ENCODE results near the gene CACNA2D4.
A peak's percentile ranks its signal among the peaks of the same experiment; 100 is the strongest.

CACNA2D4 gene

GRCh38 chr12:1803736-1804135, 114.7 kb downstream of the CACNA2D4 start:
- DNase-seq (ENCODE audit: low read depth in 3 of 3, low spot score in 1 of 3): no peak

GRCh38 chr12:1801303-1801975, 117.0 kb downstream of the CACNA2D4 start:
- no peak for DNase-seq (ENCODE audit: low read depth in 3 of 3, low spot score in 1 of 3)

DNA sequence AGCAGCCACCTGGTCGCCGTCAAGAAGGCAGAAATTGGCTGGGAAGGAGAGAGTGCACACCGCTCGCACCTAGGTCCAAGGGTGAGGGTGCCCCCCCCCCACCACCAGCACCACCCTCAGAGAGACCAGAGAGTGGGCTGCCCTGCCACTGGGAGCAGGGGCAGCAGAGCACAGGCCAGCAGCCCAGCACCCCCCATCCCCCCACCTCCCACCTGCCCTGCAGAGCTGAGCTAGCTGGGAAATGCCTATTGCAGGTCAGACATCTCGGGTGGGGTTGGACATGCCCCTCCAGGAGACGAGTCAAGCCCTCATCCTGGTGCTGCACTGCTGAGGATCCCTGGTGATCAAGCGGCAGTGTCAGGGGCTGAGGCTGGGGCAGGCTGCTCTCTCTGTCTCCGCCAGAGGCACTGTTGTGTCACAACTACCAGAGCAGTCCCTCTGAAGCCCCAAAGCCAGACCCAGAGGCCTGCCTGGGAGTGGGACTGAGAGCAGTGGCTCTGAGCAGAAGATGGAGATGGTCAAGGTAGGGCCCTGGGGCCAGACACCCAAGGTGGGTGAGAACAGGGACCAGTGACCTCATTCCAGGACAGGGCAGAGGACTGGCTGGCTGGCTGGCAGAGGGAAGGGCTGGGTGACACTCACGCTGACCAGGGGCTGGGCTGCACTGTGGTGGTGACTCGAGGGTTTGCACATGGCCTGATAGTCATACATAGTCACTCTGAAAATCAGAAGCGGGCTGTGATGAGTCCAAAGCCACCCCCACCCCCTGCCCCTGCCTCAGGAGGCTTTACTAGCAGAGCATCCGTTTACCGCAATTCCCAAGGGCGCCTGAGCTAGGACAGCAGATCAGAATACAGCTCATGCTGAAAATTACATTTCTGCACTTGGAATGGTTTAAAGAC, 117.8 kb downstream of the CACNA2D4 start:
- no peak for DNase-seq (ENCODE audit: low read depth in 3 of 3, low spot score in 1 of 3)

- DNase-seq (ENCODE audit: low read depth in 3 of 3, low spot score in 1 of 3): no peak
Measured at GRCh38 chr12:1799882-1800400, 118.5 kb downstream of the CACNA2D4 start.

- DNase-seq (ENCODE audit: low read depth in 3 of 3, low spot score in 1 of 3): no peak
Measured at GRCh38 chr12:1799051-1799881, 119.2 kb downstream of the CACNA2D4 start.

DNA sequence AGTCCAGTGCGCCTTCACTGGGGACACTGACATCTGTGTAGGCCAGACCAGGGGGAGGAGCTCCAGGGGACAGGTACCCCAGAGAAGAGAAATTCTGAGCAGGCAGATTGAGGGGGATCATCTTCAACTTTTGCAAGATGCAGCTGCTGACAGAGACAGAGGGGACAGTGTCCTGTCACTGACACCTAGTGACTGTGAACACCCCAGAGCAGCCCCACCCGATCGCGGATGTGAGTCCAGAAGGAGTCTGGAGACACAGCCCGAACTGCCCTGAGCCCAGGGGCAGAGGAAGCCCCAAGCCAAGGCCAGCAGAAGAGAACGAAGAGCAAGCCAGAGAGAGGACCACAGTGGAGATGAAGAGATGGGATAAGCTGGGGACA, 119.8 kb downstream of the CACNA2D4 start:
- no peak for DNase-seq (ENCODE audit: low read depth in 3 of 3, low spot score in 1 of 3)

DNA sequence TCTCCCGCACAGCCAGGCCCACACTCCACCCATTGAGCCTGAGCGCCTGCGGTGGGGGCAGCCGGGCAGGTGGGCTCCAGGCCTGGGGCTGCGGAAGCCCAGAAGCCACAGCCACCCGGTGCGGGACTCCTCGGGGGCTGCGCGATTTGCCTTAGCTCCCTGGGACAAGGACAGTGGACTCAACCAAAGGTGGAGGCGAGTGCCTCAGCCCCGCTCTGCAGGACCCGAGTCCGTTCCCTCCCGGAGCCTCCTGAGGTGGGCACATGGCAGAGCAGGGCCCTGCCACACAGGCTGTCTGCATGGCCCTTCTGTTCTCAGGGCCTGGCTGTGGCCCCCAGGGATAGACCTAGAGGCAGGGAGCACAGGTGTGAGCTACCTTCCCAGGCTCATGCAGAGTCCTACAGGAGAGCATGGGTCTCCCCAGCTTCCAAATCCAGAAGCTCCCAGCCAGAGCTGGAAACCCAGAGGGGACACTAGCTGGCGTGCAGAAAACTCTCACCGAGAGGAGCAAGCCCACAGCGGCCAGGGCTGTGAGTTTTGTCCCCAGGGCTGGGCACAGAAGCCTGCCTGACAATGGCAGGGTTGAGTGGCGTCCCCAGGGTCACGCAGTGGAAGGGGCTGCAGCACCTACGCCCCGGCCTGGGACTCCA, 120.3 kb downstream of the CACNA2D4 start:
- DNase-seq (ENCODE audit: low read depth in 3 of 3, low spot score in 1 of 3): no peak

DNA sequence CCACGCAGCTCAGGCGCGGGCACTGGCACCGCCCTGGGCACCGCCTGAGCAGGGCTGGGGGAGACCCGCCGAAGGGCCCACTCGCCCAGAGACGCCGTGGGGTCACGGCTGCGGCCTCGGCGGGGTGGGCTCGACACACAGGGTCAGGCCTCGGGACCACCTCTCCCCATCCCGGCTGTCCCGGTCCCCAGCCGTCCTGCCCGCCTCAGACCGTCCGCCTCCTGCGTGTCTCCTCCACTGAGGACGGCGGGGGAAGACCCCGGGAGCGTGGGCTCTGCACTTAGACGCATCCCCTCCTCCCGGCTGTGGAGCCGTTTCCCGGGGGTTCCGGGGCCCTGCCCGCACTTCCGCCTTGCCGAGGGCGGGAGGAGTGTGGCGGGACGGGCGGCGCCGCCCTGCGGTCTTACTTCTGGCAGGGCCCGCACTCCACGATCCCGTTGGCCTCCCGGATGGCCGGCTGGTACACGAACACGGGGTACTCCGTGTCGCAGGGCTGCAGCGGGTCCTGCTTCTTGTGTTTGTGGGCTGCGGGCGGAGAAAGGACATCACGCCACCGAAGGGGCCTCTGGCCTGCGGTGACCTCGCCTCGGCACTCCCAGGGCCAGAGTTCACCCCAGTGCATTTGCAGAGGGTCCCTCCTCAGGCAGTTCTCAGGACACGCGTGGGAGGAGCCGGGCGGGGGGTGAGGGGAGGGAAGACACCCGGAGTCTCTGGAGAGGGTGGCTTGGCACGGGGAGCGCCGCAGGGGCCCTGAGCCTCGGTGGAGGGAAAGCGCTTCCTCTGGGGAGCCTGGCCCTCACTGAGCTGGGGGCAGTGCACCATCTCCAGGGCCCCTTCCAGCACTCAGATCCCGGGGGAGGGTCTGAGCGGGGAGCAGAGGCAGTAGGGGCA, 121.2 kb downstream of the CACNA2D4 start:
- peak in 2 of 3 donors; percentile 16 to 46 for DNase-seq (ENCODE audit: low read depth in 3 of 3, low spot score in 1 of 3)

- peak in 1 of 3 donors; percentile 28 for DNase-seq (ENCODE audit: low read depth in 3 of 3, low spot score in 1 of 3)
Measured at GRCh38 chr12:1796515-1797010, 121.9 kb downstream of the CACNA2D4 start.

DNA sequence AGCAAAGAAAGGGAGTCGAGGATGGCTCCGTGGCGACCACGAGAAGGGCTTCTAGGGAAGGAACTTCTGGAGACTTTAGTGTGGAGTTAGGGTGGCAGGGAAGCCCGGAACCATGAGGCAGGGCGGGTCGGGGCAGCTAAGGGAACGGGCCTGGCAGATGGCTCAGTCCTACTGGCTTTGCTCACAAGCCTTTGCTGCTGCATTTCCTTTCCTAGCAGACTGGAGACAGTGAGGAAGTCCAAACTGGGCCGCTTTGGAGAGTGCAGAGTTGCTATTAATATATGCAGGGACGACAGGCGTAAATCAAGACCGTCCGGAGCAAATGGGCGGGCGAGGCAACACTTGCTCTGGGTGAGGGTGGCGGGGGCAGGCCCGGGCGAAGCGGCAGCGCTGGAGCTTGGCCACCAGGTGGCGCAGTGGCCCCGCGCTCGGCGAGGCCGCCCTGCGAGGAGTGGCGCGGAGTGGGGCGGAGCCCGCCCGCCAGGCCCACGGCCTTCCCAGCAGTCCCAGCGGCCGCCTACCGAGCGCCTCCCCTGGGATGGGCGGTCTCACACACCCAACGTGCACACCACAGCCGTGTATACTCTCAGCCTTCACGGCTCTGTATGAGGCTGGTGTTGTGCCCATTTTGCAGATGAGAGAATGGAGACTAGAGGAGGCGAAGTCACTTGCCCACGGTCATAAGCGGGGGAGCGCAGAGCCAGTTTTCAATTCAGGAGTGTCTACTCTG, 122.5 kb downstream of the CACNA2D4 start:
- DNase-seq (ENCODE audit: low read depth in 3 of 3, low spot score in 1 of 3): peak; percentile 85 to 91 (median 91)

DNA sequence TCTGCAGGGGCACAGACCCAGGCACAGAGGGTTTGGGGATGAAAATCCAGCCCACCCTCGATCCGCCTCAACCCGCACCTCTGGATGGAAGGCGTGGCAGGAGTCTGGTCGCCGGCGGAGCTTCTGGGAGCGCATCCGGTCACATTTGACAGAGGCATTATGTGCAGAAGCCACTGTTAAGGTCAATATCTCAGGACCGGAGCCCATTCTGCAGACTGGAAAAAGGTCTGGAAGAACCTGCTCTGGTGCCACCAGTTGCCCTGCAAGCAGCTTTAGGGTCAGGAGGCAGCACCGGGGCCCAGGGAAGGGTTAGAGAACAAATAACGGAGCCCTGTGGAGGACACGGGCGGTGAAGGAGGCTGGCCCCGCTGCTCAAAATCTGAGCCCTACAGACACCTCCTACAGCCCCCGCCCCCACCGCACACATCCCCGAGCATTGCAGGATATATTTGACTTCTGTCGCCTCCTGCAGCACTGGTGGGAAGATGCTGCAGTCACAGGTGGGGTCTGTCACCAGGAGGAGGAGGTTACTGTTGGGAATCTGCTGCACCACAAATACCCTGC, 123.1 kb downstream of the CACNA2D4 start:
- no peak for DNase-seq (ENCODE audit: low read depth in 3 of 3, low spot score in 1 of 3)

DNA sequence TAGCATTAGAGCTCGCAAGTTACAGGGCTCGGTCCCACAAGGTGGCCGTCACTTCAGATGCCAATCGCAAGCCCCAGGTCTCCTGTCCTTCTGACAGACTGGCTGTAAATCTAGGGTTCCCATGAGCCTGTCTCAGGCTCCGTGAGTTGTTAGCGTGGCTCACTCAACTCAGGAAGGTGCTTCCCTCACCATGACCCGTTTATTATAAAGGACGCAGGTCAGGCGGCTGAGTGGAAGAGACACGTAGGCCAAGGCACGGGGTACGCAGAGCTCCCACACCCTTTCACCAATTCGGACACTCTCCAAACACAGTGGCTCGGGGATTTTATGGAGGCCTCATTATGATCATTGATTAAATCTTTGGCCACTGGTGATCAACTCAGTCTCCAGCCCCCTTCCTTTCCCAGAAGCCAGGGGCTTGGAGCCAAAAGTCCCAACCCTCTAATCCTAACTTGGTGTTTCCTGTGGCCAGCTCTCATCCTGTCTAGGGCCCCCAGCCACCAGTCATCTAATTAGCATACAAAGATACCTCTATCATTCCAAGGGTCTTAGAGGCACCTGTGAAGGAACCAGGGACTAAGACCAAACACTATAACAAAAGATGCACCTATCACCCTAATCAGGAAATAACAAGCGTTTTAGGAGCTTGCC, 123.9 kb downstream of the CACNA2D4 start:
- no peak for DNase-seq (ENCODE audit: low read depth in 3 of 3, low spot score in 1 of 3)

DNA sequence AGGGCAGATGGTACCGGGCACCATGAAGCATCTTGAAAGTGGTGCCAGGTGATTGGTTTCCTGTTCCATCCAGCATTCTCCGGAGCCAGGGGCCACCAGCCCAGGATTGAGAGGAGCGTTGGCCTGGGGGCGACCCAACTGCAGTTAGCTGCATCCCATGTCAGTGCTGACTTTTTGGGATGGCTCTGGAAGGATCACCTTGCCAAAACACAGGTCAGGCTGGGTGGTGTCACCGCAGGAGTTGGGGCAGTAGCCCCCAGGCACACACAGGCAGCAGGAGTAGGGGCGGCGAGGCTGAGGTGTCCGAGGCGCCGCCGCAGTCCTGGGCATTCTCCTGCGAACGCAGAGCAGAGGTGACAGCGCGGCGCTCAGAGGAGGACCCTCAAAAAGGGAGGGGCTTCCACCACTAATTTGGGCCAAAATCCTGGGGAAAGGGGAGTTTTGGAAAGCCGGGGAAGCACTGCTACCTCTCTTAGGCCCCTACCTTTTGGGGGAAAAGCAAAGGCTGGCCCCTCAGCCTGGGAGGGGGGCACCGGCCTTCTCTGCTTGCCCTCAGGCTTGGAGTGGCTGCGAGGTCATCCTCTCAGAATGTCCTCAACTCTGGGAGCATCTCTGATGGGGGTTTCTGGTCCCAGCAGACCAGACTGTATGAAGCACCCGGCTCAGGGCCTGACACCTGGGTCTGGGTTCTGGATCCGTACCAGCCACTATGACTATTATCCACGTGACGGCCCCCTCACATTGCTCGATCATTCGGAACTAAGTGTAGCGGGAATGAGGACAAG, 124.8 kb downstream of the CACNA2D4 start:
- DNase-seq (ENCODE audit: low read depth in 3 of 3, low spot score in 1 of 3): no peak

- DNase-seq (ENCODE audit: low read depth in 3 of 3, low spot score in 1 of 3): no peak
Measured at GRCh38 chr12:1792406-1792805, 126.0 kb downstream of the CACNA2D4 start.

- peak in 2 of 3 donors; percentile 30 to 44 for DNase-seq (ENCODE audit: low read depth in 3 of 3, low spot score in 1 of 3)
Measured at GRCh38 chr12:1791104-1791841, 127.2 kb downstream of the CACNA2D4 start.

GRCh38 chr12:1790444-1790843, 128.0 kb downstream of the CACNA2D4 start:
- no peak for DNase-seq (ENCODE audit: low read depth in 3 of 3, low spot score in 1 of 3)

GRCh38 chr12:1787714-1788113, 130.7 kb downstream of the CACNA2D4 start:
- no peak for DNase-seq (ENCODE audit: low read depth in 3 of 3, low spot score in 1 of 3)
